SK-N-SH (cell line): Measurements from ENCODE around the gene CCDC188. TPM values are rescaled to one million over a fixed set of nuclear protein-coding genes. Genes with fewer than 3 reads are reported as not detected.

ENCODE experiments used
- CTCF ChIA-PET: fragments of 300-600, 350-600 bp; formaldehyde crosslinking; extraction: SDS; loops from one replicate; lab custom pipeline; 2021; lab: Yijun Ruan, JAX
- POLR2A ChIA-PET: fragments of 350-600 bp; sonication (Branson Sonifier 250); formaldehyde crosslinking; extraction: SDS; loops from one replicate; lab custom pipeline; 2020; ENCODE audit warnings: antibody characterized with exemption, inconsistent platforms; lab: Yijun Ruan, JAX
- DNase-seq: peaks from one replicate; pipeline ENCODE4 v3.0.0; 2012
- H2AFZ ChIP-seq: fragments of 200-600 bp; sonication (generic); 2 replicates; pipeline ENCODE4 v1.8.1; 2016; ENCODE audit warnings: antibody characterized with exemption, mild to moderate bottlenecking, low read depth
- H3F3A ChIP-seq: fragments of 200-600 bp; sonication (generic); replicated peaks from 2 replicates; pipeline ENCODE3; 2016; ENCODE audit warnings: antibody characterized with exemption, mild to moderate bottlenecking; ENCODE audit not compliant: insufficient read depth
- H3K27ac ChIP-seq, 2 experiments: fragments of 200-500 bp in 1 of 2; fragments of 200-600 bp in 1 of 2; sonication (Bioruptor generic) in 1 of 2; sonication (generic), shearing (Covaris generic) in 1 of 2; 2 replicates each; pipeline versions ENCODE4 v1.5.1 to v1.6.1; 2014 to 2016; ENCODE audit warnings: low read depth in 2 of 2, inconsistent platforms in 1 of 2, low read length in 1 of 2, mild to moderate bottlenecking in 1 of 2, mixed read lengths in 1 of 2
- H3K27me3 ChIP-seq: fragments of 200-600 bp; sonication (generic), shearing (Covaris generic); 2 replicates; pipeline ENCODE4 v1.6.1; 2016; ENCODE audit warnings: mixed run types; ENCODE audit not compliant: insufficient read depth
- H3K36me3 ChIP-seq, 2 experiments: fragments of 200-500 bp in 1 of 2; fragments of 200-600 bp in 1 of 2; sonication (Bioruptor generic) in 1 of 2; sonication (generic) in 1 of 2; replicated peaks in 1 of 2; 2 replicates each; pipeline versions ENCODE3 to v1.5.1; 2014 to 2016; ENCODE audit warnings: low read length in 1 of 2, mild to moderate bottlenecking in 1 of 2; ENCODE audit not compliant: insufficient read depth in 2 of 2, control insufficient read depth in 1 of 2
- H3K4me1 ChIP-seq, 2 experiments: fragments of 200-500 bp in 1 of 2; fragments of 200-600 bp in 1 of 2; sonication (Bioruptor generic) in 1 of 2; sonication (generic), shearing (Covaris generic) in 1 of 2; 2 replicates each; pipeline versions ENCODE4 v1.5.1 to v1.6.1; 2014 to 2016; ENCODE audit warnings: low read depth in 1 of 2, low read length in 1 of 2, mixed run types in 1 of 2; ENCODE audit not compliant: insufficient read depth in 2 of 2, control insufficient read depth in 1 of 2
- H3K4me2 ChIP-seq: fragments of 200-600 bp; sonication (generic), shearing (Covaris generic); 2 replicates; pipeline ENCODE4 v1.6.1; 2017; ENCODE audit warnings: mixed run types
- H3K4me3 ChIP-seq, 2 experiments: fragments of 200-500 bp in 1 of 2; fragments of 200-600 bp in 1 of 2; sonication (Bioruptor generic) in 1 of 2; sonication (generic), shearing (Covaris generic) in 1 of 2; 2 replicates each; pipeline versions ENCODE4 v1.5.1 to v1.8.1; 2014 to 2016; ENCODE audit warnings: low read depth in 2 of 2, inconsistent platforms in 1 of 2, low read length in 1 of 2, mild to moderate bottlenecking in 1 of 2, mixed read lengths in 1 of 2, moderate library complexity in 1 of 2
- H3K79me2 ChIP-seq: fragments of 200-600 bp; sonication (generic); 2 replicates; pipeline ENCODE4 v1.8.1; 2017; ENCODE audit warnings: mild to moderate bottlenecking; ENCODE audit not compliant: insufficient read depth
- H3K9ac ChIP-seq: fragments of 200-600 bp; sonication (generic); 2 replicates; pipeline ENCODE4 v1.6.1; 2017; ENCODE audit warnings: mixed run types
- H3K9me2 ChIP-seq: fragments of 200-600 bp; sonication (generic); 2 replicates; pipeline ENCODE4 v1.6.1; 2017; ENCODE audit warnings: mixed run types
- H3K9me3 ChIP-seq: fragments of 200-600 bp; sonication (generic); 2 replicates; pipeline ENCODE4 v1.6.1; 2017; ENCODE audit warnings: mixed run types, mild to moderate bottlenecking, moderate library complexity
- H4K20me1 ChIP-seq: fragments of 200-600 bp; sonication (generic); 2 replicates; pipeline ENCODE4 v1.6.1; 2017; ENCODE audit warnings: mild to moderate bottlenecking, mixed run types; ENCODE audit not compliant: insufficient read depth
- CHD2 ChIP-seq: fragments of 150-350 bp; IDR thresholded peaks from 2 replicates; pipeline ENCODE4 v1.6.1; 2018; ENCODE audit warnings: low read length; ENCODE audit not compliant: partially characterized antibody
- ELF1 ChIP-seq: IDR thresholded peaks from 2 replicates; pipeline ENCODE4 v1.4.0; 2012
- EP300 ChIP-seq, 2 experiments: IDR thresholded peaks; 2 replicates each; pipeline versions ENCODE4 v1.4.0 to v1.6.1; 2012; ENCODE audit warnings: borderline replicate concordance in 1 of 2, low read depth in 1 of 2, low read length in 1 of 2
- EZH2phosphoT487 ChIP-seq: fragments of 200-600 bp; sonication (generic); IDR thresholded peaks from 2 replicates; pipeline ENCODE4 v1.6.1; 2017; ENCODE audit warnings: low read depth, mixed run types, mild to moderate bottlenecking, antibody characterized with exemption, moderate library complexity, borderline replicate concordance
- FOXJ3 ChIP-seq: sonication (generic); formaldehyde crosslinking; IDR thresholded peaks from 2 replicates; pipeline ENCODE4 v1.5.1; 2020; ENCODE audit warnings: mild to moderate bottlenecking, missing genetic modification reagents
- FOXM1 ChIP-seq: IDR thresholded peaks from 2 replicates; pipeline ENCODE4 v1.4.0; 2012; ENCODE audit warnings: low read depth, mild to moderate bottlenecking
- JUND ChIP-seq: IDR thresholded peaks from 2 replicates; pipeline ENCODE4 v1.4.0; 2012
- MEF2A ChIP-seq: IDR thresholded peaks from 2 replicates; pipeline ENCODE4 v1.4.0; 2012; ENCODE audit warnings: low read depth, borderline replicate concordance
- NFIC ChIP-seq: IDR thresholded peaks from 2 replicates; pipeline ENCODE4 v1.4.0; 2012; ENCODE audit warnings: borderline replicate concordance
- NRF1 ChIP-seq: IDR thresholded peaks from 2 replicates; pipeline ENCODE4 v1.6.1; 2012; ENCODE audit warnings: low read depth, mild to moderate bottlenecking, low read length
- POLR2AphosphoS5 ChIP-seq: IDR thresholded peaks from 2 replicates; pipeline ENCODE4 v1.6.1; 2012; ENCODE audit warnings: low read depth, low read length
- RXRA ChIP-seq: IDR thresholded peaks from 2 replicates; pipeline ENCODE4 v1.4.0; 2012; ENCODE audit warnings: low read depth, mild to moderate bottlenecking, borderline replicate concordance
- SMC3 ChIP-seq: IDR thresholded peaks from 2 replicates; pipeline ENCODE4 v1.6.1; 2012; ENCODE audit warnings: low read depth, low read length, improper control_type of control experiment
- TCF12 ChIP-seq: IDR thresholded peaks from 2 replicates; pipeline ENCODE4 v1.4.0; 2012
- TEAD4 ChIP-seq: IDR thresholded peaks from 2 replicates; pipeline ENCODE4 v1.4.0; 2012; ENCODE audit warnings: mild to moderate bottlenecking, borderline replicate concordance; ENCODE audit not compliant: insufficient read depth
- USF1 ChIP-seq: IDR thresholded peaks from 2 replicates; pipeline ENCODE4 v1.4.0; 2012; ENCODE audit warnings: low read depth, borderline replicate concordance
- USF2 ChIP-seq: fragments of 150-350 bp; IDR thresholded peaks from 2 replicates; pipeline ENCODE4 v1.6.1; 2017; ENCODE audit warnings: antibody characterized with exemption, low read length, low read depth, borderline replicate concordance
- YY1 ChIP-seq: IDR thresholded peaks from 2 replicates; pipeline ENCODE4 v1.4.0; 2012; ENCODE audit warnings: low read depth, mild to moderate bottlenecking
- WGBS: methylation state at CpG from one replicate; pipeline ENCODE4 v1.1.6; 2017; ENCODE audit warnings: low lambda C conversion rate; 5-methylcytosine and 5-hydroxymethylcytosine counted together
- polyA plus RNA-seq, 3 experiments: library from polyadenylated mRNA; depleted of rRNA; stranded (reverse); fragments of >200 nt; gene quantifications; 2 replicates each; pipeline ENCODE4 v1.2.3, GENCODE V29; 2012
- TF ChIP-seq, protein P1 (sequence below): fragments of 200-600 bp; sonication (generic); IDR thresholded peaks from 2 replicates; pipeline ENCODE4 v1.6.1; 2017; ENCODE audit warnings: antibody characterized with exemption, mild to moderate bottlenecking, moderate library complexity

The CCDC188 gene
- polyA plus RNA-seq, 1 of the 3 experiments (the other 2 are of a cell fraction): 21.1 TPM

DNA sequence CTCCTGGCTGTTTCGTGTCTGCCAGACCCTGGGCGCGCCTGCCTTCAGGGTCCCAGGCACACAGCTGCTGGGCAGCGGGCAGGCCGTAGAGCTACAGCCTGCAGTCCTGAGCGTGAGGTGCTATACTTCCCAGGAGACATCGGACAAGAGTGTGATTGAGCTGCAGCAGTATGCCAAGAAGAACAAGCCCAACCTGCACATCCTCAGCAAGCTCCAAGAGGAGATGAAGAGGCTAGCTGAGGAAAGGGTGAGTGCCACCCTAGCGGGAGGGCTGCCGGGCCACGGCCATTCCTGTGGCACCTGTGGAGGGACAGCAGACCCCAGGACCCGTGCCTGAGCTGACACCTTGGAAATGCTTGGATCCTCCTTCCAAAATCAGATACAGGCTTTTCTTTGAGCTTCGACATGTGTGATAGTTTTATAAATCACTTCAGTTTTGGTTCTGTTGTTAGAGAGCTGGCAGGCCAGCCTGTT, 42.1 kb downstream of the CCDC188 start:
- no peak overlapping the region; a peak in 1 of 4 replicates for H3K27ac ChIP-seq
- no peak overlapping the region for H3K9ac ChIP-seq
- H3K36me3 ChIP-seq: peaks cover 20 to 91% of the 10 kb centered on the region in 2 experiments
- H3K79me2 ChIP-seq: peaks cover 15% of the 10 kb centered on the region
- H3K27me3 ChIP-seq: no peaks in the 10 kb centered on the region
- no peaks in the 10 kb centered on the region for H3K9me2 ChIP-seq
- no peaks in the 10 kb centered on the region for H3K9me3 ChIP-seq
- peaks cover 16% of the 10 kb centered on the region for H3F3A ChIP-seq
- DNase-seq: no peak
- CTCF ChIA-PET: interaction anchor here (0.8 to 1.2 kb wide), 3 partner anchors 8 to 21 kb away, joined by 3 read pairs; no protein-coding TSS in a partner anchor
- no peak overlapping the region for H3K4me3 ChIP-seq
- no peak overlapping the region for H2AFZ ChIP-seq
- peaks cover 21% of the 10 kb centered on the region; the same call in 1 of the 2 replicates for H4K20me1 ChIP-seq
- no peak overlapping the region for H3K4me2 ChIP-seq
- TF ChIP-seq USF1: no peak
- no peak for TF ChIP-seq EZH2phosphoT487
- TF ChIP-seq NRF1: no peak
- TF ChIP-seq USF2: no peak
- TF ChIP-seq, all 33 proteins: peak for 0
- no peaks in the 10 kb centered on the region; a peak in 1 of 4 replicates for H3K4me1 ChIP-seq
- POLR2A ChIA-PET: no interaction called here
- 93% methylated on average over 5 of the region's 12 CpGs for WGBS

GRCh38 chr22:20107951-20108756, 42.7 kb downstream of the CCDC188 start:
- H3K27ac ChIP-seq: no peak overlapping the region
- DNase-seq: no peak
- no peak overlapping the region for H3K4me2 ChIP-seq
- no peaks in the 10 kb centered on the region for H3K27me3 ChIP-seq
- 80% methylated on average over 6 of the region's 13 CpGs for WGBS
- no peak overlapping the region for H3K4me3 ChIP-seq
- H3K36me3 ChIP-seq: peaks cover 24 to 94% of the 10 kb centered on the region in 2 experiments
- no peaks in the 10 kb centered on the region for H3K9me2 ChIP-seq
- CTCF ChIA-PET: interaction anchor here (0.9 kb wide), 1 partner anchor 21 kb away, joined by 3 read pairs; no protein-coding TSS in a partner anchor
- H3K4me1 ChIP-seq: no peaks in the 10 kb centered on the region; a peak in 1 of 4 replicates
- TF ChIP-seq CHD2: no peak
- no peak for TF ChIP-seq NFIC
- TF ChIP-seq RXRA: no peak
- TF ChIP-seq, protein P1, sequence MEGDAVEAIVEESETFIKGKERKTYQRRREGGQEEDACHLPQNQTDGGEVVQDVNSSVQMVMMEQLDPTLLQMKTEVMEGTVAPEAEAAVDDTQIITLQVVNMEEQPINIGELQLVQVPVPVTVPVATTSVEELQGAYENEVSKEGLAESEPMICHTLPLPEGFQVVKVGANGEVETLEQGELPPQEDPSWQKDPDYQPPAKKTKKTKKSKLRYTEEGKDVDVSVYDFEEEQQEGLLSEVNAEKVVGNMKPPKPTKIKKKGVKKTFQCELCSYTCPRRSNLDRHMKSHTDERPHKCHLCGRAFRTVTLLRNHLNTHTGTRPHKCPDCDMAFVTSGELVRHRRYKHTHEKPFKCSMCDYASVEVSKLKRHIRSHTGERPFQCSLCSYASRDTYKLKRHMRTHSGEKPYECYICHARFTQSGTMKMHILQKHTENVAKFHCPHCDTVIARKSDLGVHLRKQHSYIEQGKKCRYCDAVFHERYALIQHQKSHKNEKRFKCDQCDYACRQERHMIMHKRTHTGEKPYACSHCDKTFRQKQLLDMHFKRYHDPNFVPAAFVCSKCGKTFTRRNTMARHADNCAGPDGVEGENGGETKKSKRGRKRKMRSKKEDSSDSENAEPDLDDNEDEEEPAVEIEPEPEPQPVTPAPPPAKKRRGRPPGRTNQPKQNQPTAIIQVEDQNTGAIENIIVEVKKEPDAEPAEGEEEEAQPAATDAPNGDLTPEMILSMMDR: no peak
- no peak for TF ChIP-seq YY1
- TF ChIP-seq FOXM1: no peak
- TF ChIP-seq EP300 (IDR thresholded peaks at IDR 0.05; ENCODE audit: borderline replicate concordance in 1 of 2, low read depth in 1 of 2, low read length in 1 of 2): no peak
- no peak for TF ChIP-seq JUND
- no peak for TF ChIP-seq MEF2A
- no peak for TF ChIP-seq EZH2phosphoT487
- no peak for TF ChIP-seq TCF12
- no peak for TF ChIP-seq POLR2AphosphoS5
- TF ChIP-seq TEAD4: no peak
- no peak for TF ChIP-seq FOXJ3 (CRISPR knock-in tag)
- TF ChIP-seq SMC3: no peak
- no peak for TF ChIP-seq ELF1
- no peak overlapping the region for H3K9ac ChIP-seq
- H3F3A ChIP-seq: peaks cover 16% of the 10 kb centered on the region
- H4K20me1 ChIP-seq: peaks cover 22% of the 10 kb centered on the region; the same call in 1 of the 2 replicates
- POLR2A ChIA-PET: no interaction called here
- no peak overlapping the region for H2AFZ ChIP-seq
- no peaks in the 10 kb centered on the region for H3K9me3 ChIP-seq
- H3K79me2 ChIP-seq: peaks cover 22% of the 10 kb centered on the region
